Measurements from ENCODE around the gene CBY2.
"Not testable (repeated sequence)": the region's sequence is repeated elsewhere in the genome, so short reads cannot be mapped to it uniquely, and the experiment has no call there.

Gene CBY2

DNA sequence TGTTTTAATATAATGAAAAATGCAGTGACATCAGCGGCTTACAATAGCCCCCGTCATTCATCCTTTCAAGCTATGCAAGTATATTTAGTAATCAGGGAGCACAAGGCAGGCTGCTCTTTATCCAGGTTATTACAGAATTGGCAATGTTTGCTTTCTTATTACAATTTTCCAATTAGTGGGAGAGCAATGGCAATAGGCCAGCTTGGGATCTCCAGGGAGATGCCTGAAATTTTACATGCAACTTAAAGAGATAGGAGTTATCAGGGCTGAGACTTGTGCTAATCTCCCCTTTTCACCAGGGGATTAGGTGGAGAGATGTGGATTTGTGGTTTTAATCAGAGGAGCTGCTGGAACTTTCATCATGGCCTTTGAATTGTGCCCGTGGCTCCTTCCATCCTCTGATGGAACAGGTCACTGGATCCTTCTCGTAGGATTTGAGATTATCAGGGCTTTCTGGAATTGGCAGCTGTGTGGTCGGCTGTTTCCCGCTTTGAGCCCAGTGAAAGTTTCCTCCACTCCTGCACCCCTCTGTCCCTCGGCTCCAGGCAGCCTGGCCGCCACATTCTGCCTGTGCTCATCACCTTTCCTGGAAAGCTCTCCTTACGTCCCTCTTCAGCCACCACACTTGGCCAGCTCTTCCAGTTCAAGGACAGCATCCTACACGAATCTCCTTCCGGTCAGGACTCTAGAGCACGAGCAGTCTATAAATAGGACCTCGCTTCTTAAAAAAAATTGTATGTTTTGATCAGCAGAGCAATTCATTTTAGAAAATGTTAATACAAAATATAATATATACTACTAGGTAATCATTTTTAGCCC, 47.0 kb downstream of the CBY2 start:
- no peak for DNase-seq (ENCODE audit: low read depth)

GRCh38 chr13:45750566-45750965, 48.4 kb downstream of the CBY2 start:
- no peak for DNase-seq (ENCODE audit: low read depth)

- DNase-seq (ENCODE audit: low read depth) = no peak
These were observed 49.8 kb downstream of the CBY2 start for GRCh38 chr13:45751885-45752284.

GRCh38 chr13:45752510-45752909, 50.4 kb downstream of the CBY2 start:
- no peak for DNase-seq (ENCODE audit: low read depth)

- DNase-seq (ENCODE audit: low read depth) = not testable (repeated sequence)
These were observed 54.4 kb downstream of the CBY2 start for GRCh38 chr13:45756498-45756897.

DNA sequence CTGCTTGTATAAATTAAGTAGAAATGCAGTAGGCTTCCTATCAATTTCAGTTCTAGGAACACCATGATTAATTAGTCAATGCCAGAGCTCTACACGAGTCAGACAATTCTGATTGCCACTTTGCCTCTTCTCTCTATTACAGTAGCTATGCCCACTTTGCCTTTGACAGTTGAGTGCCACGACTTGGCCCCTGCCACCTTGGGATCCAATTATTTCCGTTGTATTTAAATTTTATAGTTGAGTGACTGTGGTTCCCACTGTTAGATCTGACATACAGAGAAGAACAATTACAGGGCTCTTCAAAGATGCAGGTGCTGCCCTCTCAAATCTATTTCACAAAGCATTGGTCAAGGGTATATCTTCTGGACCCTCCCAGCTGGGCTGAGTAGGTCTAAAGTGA, 55.5 kb downstream of the CBY2 start:
- DNase-seq (ENCODE audit: low read depth) = not testable (repeated sequence)

DNA sequence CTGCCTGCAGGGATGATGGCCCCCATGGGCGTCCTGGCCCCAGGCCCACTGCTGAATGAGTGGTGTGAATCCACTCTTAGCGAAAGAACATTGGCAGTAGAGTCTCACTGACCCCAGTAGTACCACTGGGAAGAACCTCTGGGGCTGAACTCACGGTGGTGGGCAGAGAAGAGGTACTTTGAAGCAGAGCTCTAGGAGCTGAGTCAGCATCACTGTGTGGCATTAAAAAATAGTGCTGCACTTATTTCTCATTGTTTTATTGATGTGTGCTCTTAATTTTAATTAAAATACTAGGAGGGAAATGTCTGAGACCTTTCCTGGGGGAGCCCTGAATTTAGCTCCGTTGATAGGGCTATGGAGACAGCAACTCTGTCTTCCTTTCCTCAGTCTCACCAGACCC, 61.3 kb downstream of the CBY2 start:
- DNase-seq (ENCODE audit: low read depth) = no peak
